ENCODE measurements around the gene FOXG1. TPM values are rescaled to one million over a fixed set of nuclear protein-coding genes. Genes with fewer than 3 reads are reported as not detected.
A peak's percentile ranks its signal among the peaks of the same experiment; 100 is the strongest.

The FOXG1 gene
- total RNA-seq, 1 donor from 2014 or later = 0.18 TPM

DNA sequence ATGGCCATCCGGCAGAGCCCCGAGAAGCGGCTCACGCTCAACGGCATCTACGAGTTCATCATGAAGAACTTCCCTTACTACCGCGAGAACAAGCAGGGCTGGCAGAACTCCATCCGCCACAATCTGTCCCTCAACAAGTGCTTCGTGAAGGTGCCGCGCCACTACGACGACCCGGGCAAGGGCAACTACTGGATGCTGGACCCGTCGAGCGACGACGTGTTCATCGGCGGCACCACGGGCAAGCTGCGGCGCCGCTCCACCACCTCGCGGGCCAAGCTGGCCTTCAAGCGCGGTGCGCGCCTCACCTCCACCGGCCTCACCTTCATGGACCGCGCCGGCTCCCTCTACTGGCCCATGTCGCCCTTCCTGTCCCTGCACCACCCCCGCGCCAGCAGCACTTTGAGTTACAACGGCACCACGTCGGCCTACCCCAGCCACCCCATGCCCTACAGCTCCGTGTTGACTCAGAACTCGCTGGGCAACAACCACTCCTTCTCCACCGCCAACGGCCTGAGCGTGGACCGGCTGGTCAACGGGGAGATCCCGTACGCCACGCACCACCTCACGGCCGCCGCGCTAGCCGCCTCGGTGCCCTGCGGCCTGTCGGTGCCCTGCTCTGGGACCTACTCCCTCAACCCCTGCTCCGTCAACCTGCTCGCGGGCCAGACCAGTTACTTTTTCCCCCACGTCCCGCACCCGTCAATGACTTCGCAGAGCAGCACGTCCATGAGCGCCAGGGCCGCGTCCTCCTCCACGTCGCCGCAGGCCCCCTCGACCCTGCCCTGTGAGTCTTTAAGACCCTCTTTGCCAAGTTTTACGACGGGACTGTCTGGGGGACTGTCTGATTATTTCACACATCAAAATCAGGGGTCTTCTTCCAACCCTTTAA lies 1.5 kb downstream of the FOXG1 start:
- Histone ChIP-seq H3K4me3 (ENCODE audit: insufficient read depth, low read depth, low read length) (peak overlapping the region; percentile 48), H3K4me2 (ENCODE audit: low read length) (peak overlapping the region; percentile 59), H3K36me3 (ENCODE audit: insufficient read depth, low read length) (no peaks in the 10 kb centered on the region), H3K9ac (ENCODE audit: low read length) (peak overlapping the region; percentile 81), H3K4me1 (ENCODE audit: insufficient read depth, low read length) (no peaks in the 10 kb centered on the region), H3K27ac (ENCODE audit: low read depth, low read length) (peak overlapping the region; percentile 26), H4K20me1 (ENCODE audit: insufficient read depth, low read length) (peaks cover 10% of the 10 kb centered on the region), H3K27me3 (ENCODE audit: insufficient read depth, low read length) (peaks cover 66% of the 10 kb centered on the region), H3K79me2 (ENCODE audit: insufficient read depth, low read length) (peaks cover 81% of the 10 kb centered on the region), H3K9me3 (ENCODE audit: insufficient read depth, low read depth, low read length) (no peaks in the 10 kb centered on the region), H2AFZ (ENCODE audit: low read depth, low read length) (peak overlapping the region; percentile 62)
- FAIRE-seq = no peak
- peaks cover 74% of the 10 kb centered on the region for H3K27me3 Mint-ChIP-seq (ENCODE audit: low read depth, unreplicated experiment)
- no peaks in the 10 kb centered on the region for H3K36me3 Mint-ChIP-seq (ENCODE audit: low read depth, unreplicated experiment)
- no peak for DNase-seq (ENCODE audit: low read depth)
- peaks cover 15% of the 10 kb centered on the region for H3K9me3 Mint-ChIP-seq (ENCODE audit: unreplicated experiment)
- peaks cover 2% of the 10 kb centered on the region for H3K4me1 Mint-ChIP-seq (ENCODE audit: low read depth, unreplicated experiment)
- H3K27ac Mint-ChIP-seq (ENCODE audit: unreplicated experiment) = peak overlapping the region; percentile 18
- no peak overlapping the region for H3K4me3 Mint-ChIP-seq (ENCODE audit: unreplicated experiment)
- TF ChIP-seq EZH2 (IDR thresholded peaks at IDR 0.05; ENCODE audit: insufficient read depth, low read length) (peak; percentile 96), CTCF (IDR thresholded peaks at IDR 0.05; ENCODE audit: insufficient read depth, low read depth, low read length) (no peak)

- Histone ChIP-seq H4K20me1 (ENCODE audit: insufficient read depth, low read length) (peaks cover 10% of the 10 kb centered on the region), H3K27ac (ENCODE audit: low read depth, low read length) (no peak overlapping the region), H3K4me1 (ENCODE audit: insufficient read depth, low read length) (no peaks in the 10 kb centered on the region), H2AFZ (ENCODE audit: low read depth, low read length) (no peak overlapping the region), H3K36me3 (ENCODE audit: insufficient read depth, low read length) (no peaks in the 10 kb centered on the region), H3K4me3 (ENCODE audit: insufficient read depth, low read depth, low read length) (peak overlapping the region; percentile 48), H3K27me3 (ENCODE audit: insufficient read depth, low read length) (peaks cover 67% of the 10 kb centered on the region), H3K9ac (ENCODE audit: low read length) (peak overlapping the region; percentile 81), H3K79me2 (ENCODE audit: insufficient read depth, low read length) (peaks cover 82% of the 10 kb centered on the region), H3K4me2 (ENCODE audit: low read length) (peak overlapping the region; percentile 59), H3K9me3 (ENCODE audit: insufficient read depth, low read depth, low read length) (no peaks in the 10 kb centered on the region)
- Mint-ChIP-seq H3K36me3 (ENCODE audit: low read depth, unreplicated experiment) (no peaks in the 10 kb centered on the region), H3K4me1 (ENCODE audit: low read depth, unreplicated experiment) (peaks cover 6% of the 10 kb centered on the region), H3K27ac (ENCODE audit: unreplicated experiment) (no peak overlapping the region), H3K4me3 (ENCODE audit: unreplicated experiment) (no peak overlapping the region), H3K9me3 (ENCODE audit: unreplicated experiment) (peaks cover 15% of the 10 kb centered on the region), H3K27me3 (ENCODE audit: low read depth, unreplicated experiment) (peaks cover 76% of the 10 kb centered on the region)
- FAIRE-seq (no peak), DNase-seq (ENCODE audit: low read depth) (no peak)
- TF ChIP-seq EZH2 (IDR thresholded peaks at IDR 0.05; ENCODE audit: insufficient read depth, low read length) (no peak), CTCF (IDR thresholded peaks at IDR 0.05; ENCODE audit: insufficient read depth, low read depth, low read length) (no peak)
Measured at GRCh38 chr14:28769276-28769880, 2.8 kb downstream of the FOXG1 start.

Data from astrocyte (in vitro differentiated cells and primary cell).